CD4-positive, alpha-beta memory T cell (primary cell): ENCODE measurements around the gene CLIC5. TPM values are rescaled to one million over a fixed set of nuclear protein-coding genes. Genes with fewer than 3 reads are reported as not detected.
A peak's percentile ranks its signal among the peaks of the same experiment; 100 is the strongest.
"Not testable (repeated sequence)": the region's sequence is repeated elsewhere in the genome, so short reads cannot be mapped to it uniquely, and the experiment has no call there.

Experiments used
- CTCF ChIA-PET: fragments of 350-600 bp; sonication (Branson Sonifier 250); formaldehyde crosslinking; loops from one replicate; lab custom pipeline; 2021; ENCODE audit warnings: inconsistent platforms; ENCODE audit not compliant: partially characterized antibody; lab: Charles Lee
- POLR2A ChIA-PET: fragments of 350-600 bp; sonication (Branson Sonifier 250); formaldehyde crosslinking; loops from one replicate; lab custom pipeline; 2021; ENCODE audit not compliant: partially characterized antibody; lab: Charles Lee
- DNase-seq, 5 donors: peaks; one replicate each; pipeline versions ENCODE4 v3.0.0 to v3.0.0-alpha.2; 2020 to 2022; ENCODE audit warnings: mixed read lengths in 1 of 5
- H3K27ac ChIP-seq: one replicate; pipeline ENCODE4 v1.7.0; 2013; ENCODE audit warnings: low read depth, low read length
- H3K27me3 ChIP-seq: 2 replicates; pipeline ENCODE4 v1.7.0; 2013; ENCODE audit warnings: mild to moderate bottlenecking, low read length, moderate library complexity; ENCODE audit not compliant: insufficient read depth
- H3K36me3 ChIP-seq: 2 replicates; pipeline ENCODE4 v1.7.0; 2013; ENCODE audit warnings: mild to moderate bottlenecking, low read length, moderate library complexity; ENCODE audit not compliant: insufficient read depth
- H3K4me1 ChIP-seq: 2 replicates; pipeline ENCODE4 v1.7.0; 2013; ENCODE audit warnings: mild to moderate bottlenecking, low read length, moderate library complexity; ENCODE audit not compliant: insufficient read depth
- H3K4me3 ChIP-seq, 2 donors: one replicate each; pipeline ENCODE4 v1.7.0; 2013; ENCODE audit warnings: low read length in 2 of 2, mild to moderate bottlenecking in 1 of 2
- H3K9me3 ChIP-seq, 2 donors: one replicate each; pipeline ENCODE4 v1.7.0; 2013; ENCODE audit warnings: low read length in 2 of 2, control low read depth in 1 of 2; ENCODE audit not compliant: control insufficient read depth in 1 of 2
- H3K27ac Mint-ChIP-seq, 7 donors: one replicate each; pipeline ENCODE4 v1.8.0; 2020 to 2021; ENCODE audit warnings: mixed read lengths in 7 of 7, mild to moderate bottlenecking in 6 of 7, inconsistent platforms in 3 of 7, moderate library complexity in 3 of 7
- H3K27me3 Mint-ChIP-seq, 2 donors: one replicate each; pipeline ENCODE4 v1.8.0; 2020 to 2021; ENCODE audit warnings: mixed read lengths in 2 of 2
- H3K36me3 Mint-ChIP-seq, 2 donors: one replicate each; pipeline ENCODE4 v1.8.0; 2020 to 2021; ENCODE audit warnings: mixed read lengths in 2 of 2, inconsistent platforms in 1 of 2, mild to moderate bottlenecking in 1 of 2
- H3K4me1 Mint-ChIP-seq, 4 donors: one replicate each; pipeline ENCODE4 v1.8.0; 2020 to 2021; ENCODE audit warnings: mixed read lengths in 4 of 4, mild to moderate bottlenecking in 1 of 4
- H3K4me3 Mint-ChIP-seq, 8 donors: one replicate each; pipeline ENCODE4 v1.8.0; 2020 to 2021; ENCODE audit warnings: mixed read lengths in 8 of 8, mild to moderate bottlenecking in 7 of 8, moderate library complexity in 6 of 8, inconsistent platforms in 3 of 8
- H3K9me3 Mint-ChIP-seq, 8 donors: one replicate each; pipeline ENCODE4 v1.8.0; 2020 to 2021; ENCODE audit warnings: mixed read lengths in 8 of 8, mild to moderate bottlenecking in 5 of 8, inconsistent platforms in 3 of 8, moderate library complexity in 1 of 8
- intact Hi-C: fragments of 100-400 bp; cut with micrococcal nuclease; formaldehyde crosslinking; loops from one replicate; pipeline ENCODE4 v1.15.1; 2023
- polyA plus RNA-seq, 2 donors: library from polyadenylated mRNA; unstranded; fragments of 300-500 nt; fragmentation: Illumina TruSeq; gene quantifications; one replicate each; pipeline ENCODE4 v1.2.3, GENCODE V29; 2021
- total RNA-seq, 2 experiments: library from RNA; stranded (reverse); gene quantifications; one replicate each; pipeline ENCODE4 v1.2.3, GENCODE V29; 2021

The CLIC5 gene
- total and polyA plus RNA-seq, 4 experiments from 2014 or later = 3.4 to 18.4 (median 12.4) TPM

DNA sequence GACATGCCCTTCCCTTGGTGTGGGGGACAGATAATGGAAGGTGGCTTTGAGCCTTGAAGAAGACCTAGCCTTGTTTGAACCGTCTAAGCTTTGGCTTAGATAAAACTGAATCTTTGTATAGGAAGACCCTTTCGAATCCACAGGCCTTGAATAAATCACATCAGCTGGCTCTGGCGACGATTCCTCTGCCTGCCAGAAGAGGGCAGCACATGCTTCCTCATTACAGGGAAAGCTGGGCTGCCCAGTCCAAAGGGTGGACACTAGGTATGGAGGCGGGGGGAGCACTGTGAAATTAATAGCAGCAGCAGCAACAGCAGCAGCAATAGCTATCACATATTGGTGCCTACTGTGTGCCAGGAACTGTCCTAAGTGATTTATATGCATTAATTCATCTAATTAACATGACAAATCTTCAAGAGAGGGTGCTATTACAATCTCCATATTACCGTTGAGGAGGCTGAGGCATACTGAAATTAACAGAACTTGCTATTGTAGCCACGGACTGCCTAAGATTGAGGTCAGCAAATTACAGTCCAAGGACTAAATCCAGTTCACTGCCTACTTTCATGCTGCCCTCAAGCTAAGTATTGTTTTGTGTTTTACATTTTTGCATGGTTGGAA is 85.1 kb downstream of the CLIC5 start:
- no peaks in the 10 kb centered on the region for H3K9me3 Mint-ChIP-seq
- H3K4me1 Mint-ChIP-seq = peaks cover 5 to 8% (median 5%) of the 10 kb centered on the region in 4 donors
- Histone ChIP-seq H3K4me1 (no peaks in the 10 kb centered on the region), H3K9me3 (no peaks in the 10 kb centered on the region), H3K27me3 (no peaks in the 10 kb centered on the region), H3K4me3 (no peak overlapping the region), H3K27ac (no peak overlapping the region), H3K36me3 (no peaks in the 10 kb centered on the region)
- intact Hi-C loops = loop anchor here (1.0 to 2.0 kb wide), 4 partner anchors 84 to 696 kb away; partner anchors contain the start of gene CLIC5
- H3K27me3 Mint-ChIP-seq = no peaks in the 10 kb centered on the region
- H3K27ac Mint-ChIP-seq = peak overlapping the region in 4 of 7 donors; percentile 5 to 46 (median 10)
- H3K4me3 Mint-ChIP-seq = no peak overlapping the region
- CTCF ChIA-PET = interaction anchor here (0.6 to 2.5 kb wide), 40 partner anchors 9 to 1455 kb away, joined by 3 to 27 read pairs (median 4); partner anchors contain the start of genes CLIC5 and ENPP4
- peaks cover 6% of the 10 kb centered on the region in 2 donors for H3K36me3 Mint-ChIP-seq
- peak; percentile 39 to 50 (median 45) for DNase-seq
- POLR2A ChIA-PET = interaction anchor here (0.7 to 1.4 kb wide), 4 partner anchors 81 to 480 kb away, joined by 3 to 5 read pairs (median 4); partner anchors contain the start of gene CLIC5

DNA sequence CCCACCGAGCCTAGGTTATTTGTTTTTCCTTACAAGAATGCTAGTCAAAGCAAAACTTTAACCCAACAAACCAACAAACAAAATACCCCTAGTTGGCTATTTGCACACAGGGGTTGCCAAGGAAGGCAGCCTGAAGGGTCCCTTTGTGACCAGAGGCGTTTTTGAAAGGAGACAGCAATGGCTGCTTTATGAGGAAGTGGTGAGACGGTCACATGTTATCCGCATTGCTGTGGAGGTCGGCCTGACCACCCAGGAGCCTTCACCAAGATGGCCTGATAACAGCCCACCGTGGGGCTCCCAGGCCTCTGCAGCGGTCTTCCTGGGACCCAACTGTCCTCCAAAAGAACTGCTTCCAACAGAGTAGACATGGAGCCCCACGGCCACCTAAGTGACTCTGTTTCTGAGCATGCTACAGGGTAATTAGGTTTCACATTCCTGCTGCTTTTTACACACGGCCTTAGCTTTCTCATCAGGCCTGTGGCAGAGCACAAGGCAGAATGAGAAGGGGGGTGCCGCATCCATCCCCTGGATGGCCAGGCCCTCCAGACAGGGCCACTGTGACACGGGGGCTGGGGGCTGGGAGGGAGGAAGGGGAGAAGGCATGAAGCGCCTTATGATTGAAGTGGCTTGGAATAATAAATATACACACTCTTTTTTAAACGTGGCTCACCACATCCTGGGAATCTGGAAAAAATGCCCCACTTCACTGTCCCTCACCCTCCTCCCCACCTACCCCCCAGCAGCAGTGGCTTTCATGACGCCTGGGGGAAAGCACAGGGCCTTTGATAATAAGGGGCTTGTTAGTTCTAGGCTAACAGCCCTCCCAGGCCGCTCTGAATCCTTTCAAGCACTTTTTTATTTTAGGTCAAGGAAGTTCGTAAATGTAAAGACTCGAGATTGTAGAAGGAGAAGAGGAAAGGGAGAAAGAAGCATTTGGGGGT is 86.0 kb downstream of the CLIC5 start:
- Histone ChIP-seq H3K9me3 (no peaks in the 10 kb centered on the region), H3K36me3 (no peaks in the 10 kb centered on the region), H3K4me3 (no peak overlapping the region), H3K27ac (no peak overlapping the region), H3K4me1 (no peaks in the 10 kb centered on the region), H3K27me3 (no peaks in the 10 kb centered on the region)
- Mint-ChIP-seq H3K4me1 (peaks cover 5 to 8% (median 5%) of the 10 kb centered on the region in 4 donors), H3K9me3 (no peaks in the 10 kb centered on the region), H3K27me3 (no peaks in the 10 kb centered on the region), H3K36me3 (peaks cover 6% of the 10 kb centered on the region in 2 donors), H3K4me3 (no peak overlapping the region), H3K27ac (peak overlapping the region in 2 of 7 donors; percentile 5 to 46)
- DNase-seq = peak in 1 of 5 donors; percentile 1
- ChIA-PET CTCF (interaction anchor here (0.6 to 2.5 kb wide), 31 partner anchors 8 to 1454 kb away, joined by 3 to 27 read pairs (median 6); partner anchors contain the start of genes CLIC5 and ENPP4), POLR2A (interaction anchor here (1.1 kb wide), 1 partner anchor 84 kb away, joined by 3 read pairs; no protein-coding TSS in a partner anchor)
- intact Hi-C loops = loop anchor here (1.0 to 2.0 kb wide), 4 partner anchors 85 to 697 kb away; partner anchors contain the start of gene CLIC5

DNA sequence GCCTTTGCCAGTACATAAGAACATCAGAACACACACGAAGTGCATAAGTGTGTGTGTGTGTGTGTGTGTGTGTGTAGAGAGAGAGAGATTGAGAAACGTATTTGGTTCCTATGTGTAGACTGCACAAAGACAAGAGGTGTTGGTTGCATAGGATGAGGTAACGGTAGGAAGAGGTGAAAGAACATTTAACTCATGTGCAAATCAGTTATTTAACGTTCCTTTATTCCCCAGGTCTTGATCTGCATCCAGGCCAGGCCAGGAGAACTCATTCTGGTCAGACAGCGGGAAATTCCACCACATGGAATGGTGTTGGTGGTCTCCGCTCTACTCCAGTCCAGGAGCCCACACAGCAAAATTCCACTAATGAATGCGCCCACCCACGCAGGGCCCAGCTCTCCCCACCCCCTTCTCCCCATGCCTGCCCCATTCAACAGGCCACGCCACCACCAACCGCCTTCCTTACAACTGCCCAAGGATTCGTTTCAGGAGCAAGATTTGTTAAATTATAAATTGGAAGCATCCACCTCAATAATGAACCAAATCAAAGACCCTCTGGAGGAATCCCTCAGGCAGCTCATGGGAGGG is 86.8 kb downstream of the CLIC5 start:
- no peaks in the 10 kb centered on the region for H3K9me3 Mint-ChIP-seq
- H3K9me3 ChIP-seq = no peaks in the 10 kb centered on the region
- H3K4me3 Mint-ChIP-seq = no peak overlapping the region
- DNase-seq = no peak
- ChIA-PET CTCF (no interaction called here), POLR2A (no interaction called here)
- peaks cover 5 to 8% (median 5%) of the 10 kb centered on the region in 4 donors for H3K4me1 Mint-ChIP-seq
- no peaks in the 10 kb centered on the region for H3K27me3 Mint-ChIP-seq
- H3K36me3 Mint-ChIP-seq = peaks cover 6% of the 10 kb centered on the region in 2 donors
- no peaks in the 10 kb centered on the region for H3K4me1 ChIP-seq
- no peaks in the 10 kb centered on the region for H3K27me3 ChIP-seq
- H3K27ac ChIP-seq = no peak overlapping the region
- no peak overlapping the region for H3K27ac Mint-ChIP-seq
- H3K4me3 ChIP-seq = no peak overlapping the region
- H3K36me3 ChIP-seq = no peaks in the 10 kb centered on the region
- intact Hi-C loops = no loop called here

DNA sequence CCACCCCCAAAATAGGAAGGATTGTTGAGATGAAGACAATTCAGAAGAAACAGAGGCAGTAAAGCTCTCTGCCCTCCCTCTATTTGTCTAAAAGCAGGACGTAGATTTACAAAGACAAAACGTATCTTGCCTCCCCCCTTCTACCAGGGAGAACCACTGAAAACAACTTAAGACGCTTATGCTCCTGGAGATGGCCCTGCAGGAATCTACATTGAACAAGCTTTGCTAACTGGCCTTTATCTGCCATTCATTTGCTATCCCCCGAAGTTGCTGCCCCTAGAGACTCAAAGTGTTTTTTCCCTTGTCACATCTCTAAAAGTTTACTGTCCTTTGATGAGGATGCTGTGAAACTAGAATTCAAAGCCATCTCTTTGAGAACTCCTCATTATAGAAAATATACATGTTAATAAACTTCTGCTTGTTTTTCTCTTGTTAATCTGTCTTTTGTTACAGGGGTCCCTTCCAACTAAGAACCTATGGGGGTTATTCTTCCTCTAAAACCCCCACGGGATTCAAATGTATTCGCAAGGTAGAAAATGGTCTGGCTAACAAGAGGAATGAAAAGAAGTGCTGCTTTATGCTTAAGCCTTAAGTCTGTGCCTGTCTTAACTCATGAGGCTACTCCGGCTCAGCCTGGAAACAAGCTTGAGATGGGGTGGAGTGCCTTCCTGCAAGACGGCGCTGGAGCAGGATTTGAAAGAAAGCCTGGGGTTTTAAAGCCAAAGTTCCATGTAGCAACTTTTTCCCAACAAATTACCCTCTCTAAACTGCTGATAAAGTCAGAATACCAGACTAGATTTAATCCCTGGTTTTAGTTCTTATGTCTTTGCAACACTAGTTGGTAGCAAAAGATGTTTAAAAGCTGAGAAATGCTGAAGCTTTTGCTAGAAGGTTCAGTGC is 88.0 kb downstream of the CLIC5 start:
- Mint-ChIP-seq H3K4me3 (no peak overlapping the region), H3K27me3 (no peaks in the 10 kb centered on the region), H3K9me3 (no peaks in the 10 kb centered on the region), H3K36me3 (peaks cover 0 to 4% of the 10 kb centered on the region in 2 donors), H3K4me1 (peaks cover 8 to 17% (median 11%) of the 10 kb centered on the region in 4 donors), H3K27ac (peak overlapping the region in 1 of 7 donors; percentile 5)
- H3K9me3 ChIP-seq = no peaks in the 10 kb centered on the region
- H3K4me1 ChIP-seq = no peaks in the 10 kb centered on the region
- ChIA-PET CTCF (no interaction called here), POLR2A (interaction anchor here (0.7 kb wide), 1 partner anchor 509 kb away, joined by 3 read pairs; no protein-coding TSS in a partner anchor)
- H3K27ac ChIP-seq = no peak overlapping the region
- intact Hi-C loops = no loop called here
- no peaks in the 10 kb centered on the region for H3K36me3 ChIP-seq
- no peak overlapping the region for H3K4me3 ChIP-seq
- H3K27me3 ChIP-seq = no peaks in the 10 kb centered on the region
- no peak for DNase-seq

DNA sequence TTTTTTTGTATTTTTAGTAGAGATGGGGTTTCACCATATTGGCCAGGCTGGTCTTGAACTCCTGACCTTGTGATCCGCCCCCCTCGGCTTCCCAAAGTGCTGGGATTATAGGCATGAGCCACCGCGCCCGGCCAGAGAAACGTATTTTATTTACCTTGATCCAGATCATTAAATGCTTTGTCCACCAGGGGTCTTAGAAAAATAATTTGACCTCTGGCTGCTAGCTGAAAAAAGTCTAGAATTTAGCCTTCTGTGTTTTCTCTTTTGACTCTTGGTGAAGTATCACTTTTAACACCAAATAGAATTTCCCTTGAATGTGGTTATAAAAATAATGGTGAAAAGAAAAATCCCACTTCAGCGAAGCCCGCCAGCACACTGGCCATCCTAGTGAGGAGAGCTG is 89.2 kb downstream of the CLIC5 start:
- DNase-seq, H3K36me3 Mint-ChIP-seq, H3K27ac Mint-ChIP-seq, intact Hi-C loops, H3K27ac ChIP-seq, H3K4me3 Mint-ChIP-seq, H3K27me3 Mint-ChIP-seq, H3K4me1 ChIP-seq, H3K9me3 Mint-ChIP-seq, H3K27me3 ChIP-seq, H3K4me3 ChIP-seq, H3K9me3 ChIP-seq, H3K36me3 ChIP-seq, POLR2A ChIA-PET: not testable (repeated sequence)
- CTCF ChIA-PET = interaction anchor here (0.9 to 6.4 kb wide), 2 partner anchors 164 to 1272 kb away, joined by 4 to 91 read pairs; no protein-coding TSS in a partner anchor
- peaks cover 9 to 21% (median 13%) of the 10 kb centered on the region in 4 donors for H3K4me1 Mint-ChIP-seq

DNA sequence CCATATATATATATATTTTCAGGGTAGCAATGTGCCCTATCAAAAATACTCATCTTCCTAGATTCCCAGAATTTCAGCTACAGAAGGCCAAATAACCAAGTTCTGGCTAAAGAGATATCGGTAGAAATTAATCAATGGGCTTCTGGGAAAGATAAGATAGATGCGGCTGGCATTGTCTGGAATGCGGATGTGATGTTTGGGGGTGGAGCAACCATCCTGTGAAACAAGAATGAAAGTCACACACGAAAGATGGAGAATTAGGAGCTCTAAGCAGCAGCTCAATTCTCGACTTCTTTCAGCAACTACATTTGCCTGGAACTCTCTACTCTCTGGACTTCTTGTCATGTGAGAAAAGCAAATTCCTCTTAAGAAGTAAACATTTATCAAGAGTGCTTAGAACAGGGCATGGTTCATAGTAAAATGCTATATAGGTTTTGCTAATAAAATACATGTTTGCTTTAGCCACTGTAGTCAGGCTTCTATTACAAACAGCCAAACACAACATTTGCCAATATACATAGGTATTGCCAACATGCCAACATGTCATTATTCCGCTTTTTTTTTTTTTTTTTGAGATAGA is 90.8 kb downstream of the CLIC5 start:
- intact Hi-C loops = no loop called here
- Histone ChIP-seq H3K27me3 (no peaks in the 10 kb centered on the region), H3K36me3 (no peaks in the 10 kb centered on the region), H3K4me3 (no peak overlapping the region), H3K4me1 (no peaks in the 10 kb centered on the region), H3K9me3 (no peaks in the 10 kb centered on the region), H3K27ac (no peak overlapping the region)
- Mint-ChIP-seq H3K27me3 (no peaks in the 10 kb centered on the region), H3K36me3 (peaks cover 1 to 4% of the 10 kb centered on the region in 2 donors), H3K27ac (no peak overlapping the region), H3K4me1 (peaks cover 4 to 13% (median 8%) of the 10 kb centered on the region in 4 donors), H3K4me3 (no peak overlapping the region), H3K9me3 (no peaks in the 10 kb centered on the region)
- ChIA-PET POLR2A (no interaction called here), CTCF (interaction anchor here (0.9 to 6.4 kb wide), 3 partner anchors 30 to 1449 kb away, joined by 3 to 91 read pairs (median 45); no protein-coding TSS in a partner anchor)
- DNase-seq = no peak
